OCI-LY1 (cell line): Measurements from ENCODE around the gene MSRB3.

Experiments
- EZH2 ChIP-seq: fragments of 200-600 bp; sonication (generic), shearing (Covaris generic); IDR thresholded peaks from 2 replicates; pipeline ENCODE4 v1.8.0; 2017; ENCODE audit warnings: borderline replicate concordance, mixed run types, mild to moderate bottlenecking, antibody characterized with exemption, low read length, moderate library complexity, mixed read lengths
- TF ChIP-seq, protein P1 (sequence below): fragments of 200-600 bp; sonication (generic), shearing (Covaris generic); IDR thresholded peaks from 2 replicates; pipeline ENCODE4 v1.5.1; 2017; ENCODE audit warnings: mild to moderate bottlenecking, antibody characterized with exemption, low read length, moderate library complexity, mixed read lengths

DNA sequence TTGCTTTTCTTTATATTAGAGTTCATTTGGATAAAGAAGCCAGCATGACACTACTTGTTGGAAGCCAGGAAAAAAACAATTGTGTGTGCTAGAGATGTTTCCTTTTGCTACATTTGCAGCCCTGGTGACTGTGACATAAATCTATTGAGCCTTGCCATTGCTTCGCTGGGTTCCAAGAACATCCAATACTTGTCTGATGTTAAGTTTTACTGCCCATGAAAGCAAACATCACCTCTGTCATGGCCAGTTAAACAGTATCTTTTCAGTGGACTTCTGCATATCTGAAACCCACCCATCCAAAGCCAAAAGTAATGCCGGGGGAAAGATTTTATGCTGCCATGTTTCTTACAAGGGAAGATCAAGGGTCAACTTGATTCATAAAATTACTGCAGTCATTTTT, 184.0 kb downstream of the MSRB3 start:
- TF ChIP-seq EZH2, result no peak
- TF ChIP-seq, protein P1, sequence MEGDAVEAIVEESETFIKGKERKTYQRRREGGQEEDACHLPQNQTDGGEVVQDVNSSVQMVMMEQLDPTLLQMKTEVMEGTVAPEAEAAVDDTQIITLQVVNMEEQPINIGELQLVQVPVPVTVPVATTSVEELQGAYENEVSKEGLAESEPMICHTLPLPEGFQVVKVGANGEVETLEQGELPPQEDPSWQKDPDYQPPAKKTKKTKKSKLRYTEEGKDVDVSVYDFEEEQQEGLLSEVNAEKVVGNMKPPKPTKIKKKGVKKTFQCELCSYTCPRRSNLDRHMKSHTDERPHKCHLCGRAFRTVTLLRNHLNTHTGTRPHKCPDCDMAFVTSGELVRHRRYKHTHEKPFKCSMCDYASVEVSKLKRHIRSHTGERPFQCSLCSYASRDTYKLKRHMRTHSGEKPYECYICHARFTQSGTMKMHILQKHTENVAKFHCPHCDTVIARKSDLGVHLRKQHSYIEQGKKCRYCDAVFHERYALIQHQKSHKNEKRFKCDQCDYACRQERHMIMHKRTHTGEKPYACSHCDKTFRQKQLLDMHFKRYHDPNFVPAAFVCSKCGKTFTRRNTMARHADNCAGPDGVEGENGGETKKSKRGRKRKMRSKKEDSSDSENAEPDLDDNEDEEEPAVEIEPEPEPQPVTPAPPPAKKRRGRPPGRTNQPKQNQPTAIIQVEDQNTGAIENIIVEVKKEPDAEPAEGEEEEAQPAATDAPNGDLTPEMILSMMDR, result no peak
